Neural crest cell (in vitro differentiated cells): Measurements from ENCODE around the gene TRMT61B. TPM values are rescaled to one million over a fixed set of nuclear protein-coding genes. Genes with fewer than 3 reads are reported as not detected.

Experiments
- DNase-seq: peaks from one replicate; pipeline ENCODE4 v3.0.0; 2021; ENCODE audit warnings: low read depth, mixed read lengths, low spot score
- H3K27ac Mint-ChIP-seq: one replicate; pipeline ENCODE4 v1.8.0; 2021; ENCODE audit warnings: mild to moderate bottlenecking, mixed read lengths; ENCODE audit not compliant: unreplicated experiment
- H3K27me3 Mint-ChIP-seq: 2 replicates; pipeline ENCODE4 v1.8.0; 2021; ENCODE audit warnings: low read depth, mild to moderate bottlenecking, mixed read lengths
- H3K36me3 Mint-ChIP-seq: 2 replicates; pipeline ENCODE4 v1.8.0; 2021; ENCODE audit warnings: low read depth, mild to moderate bottlenecking, mixed read lengths
- H3K4me1 Mint-ChIP-seq: 2 replicates; pipeline ENCODE4 v1.8.0; 2021; ENCODE audit warnings: mixed read lengths
- H3K4me3 Mint-ChIP-seq: one replicate; pipeline ENCODE4 v1.8.0; 2021; ENCODE audit warnings: mild to moderate bottlenecking, mixed read lengths
- H3K9me3 Mint-ChIP-seq: 2 replicates; pipeline ENCODE4 v1.8.0; 2021; ENCODE audit warnings: mixed read lengths
- CTCF ChIP-seq: fragments of 200-600 bp; sonication (generic); conservative IDR thresholded peaks from 2 replicates; pipeline ENCODE4 v1.5.0; 2021; ENCODE audit warnings: antibody characterized with exemption, mild to moderate bottlenecking
- total RNA-seq: library from RNA; stranded (reverse); gene quantifications from 2 replicates; pipeline ENCODE4 v1.2.1, GENCODE V29; 2021

TRMT61B gene
- total RNA-seq, 1 donor from 2014 or later: 21.8 TPM

DNA sequence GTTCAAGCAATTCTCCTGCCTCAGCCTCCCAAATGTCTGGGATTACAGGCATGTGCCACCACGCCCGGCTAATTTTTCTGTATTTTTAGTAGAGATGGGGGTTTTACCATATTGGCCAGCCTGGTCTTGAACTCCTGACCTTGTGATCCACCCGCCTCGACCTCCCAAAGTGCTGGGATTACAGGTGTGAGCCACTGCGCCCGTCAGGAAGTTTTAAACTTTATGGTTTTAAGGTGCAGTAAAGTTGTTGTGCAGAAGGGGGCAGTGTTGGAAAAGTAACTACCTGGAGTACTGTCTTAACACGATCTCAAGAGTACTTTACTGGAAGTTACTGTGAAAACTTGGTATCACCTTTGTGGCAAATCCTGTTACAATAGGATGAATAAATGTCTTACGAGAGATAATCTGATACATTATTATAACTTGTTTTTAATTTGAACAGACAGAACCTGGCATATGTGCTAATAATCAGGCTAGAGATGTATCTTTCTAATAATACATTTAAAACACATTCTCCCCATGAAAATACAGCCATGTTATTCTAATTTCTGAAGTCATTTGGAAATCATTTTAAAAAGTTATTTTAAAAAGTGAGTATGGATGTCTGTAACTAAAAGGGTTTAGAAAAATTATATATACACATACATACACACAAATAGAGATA lies 48.7 kb downstream of the TRMT61B start:
- Mint-ChIP-seq H3K9me3 (no peaks in the 10 kb centered on the region), H3K27me3 (no peaks in the 10 kb centered on the region), H3K4me3 (no peak overlapping the region), H3K4me1 (peaks cover 3% of the 10 kb centered on the region), H3K27ac (no peak overlapping the region), H3K36me3 (no peaks in the 10 kb centered on the region)
- peak; percentile 65 for DNase-seq
- peak; percentile 78 for TF ChIP-seq CTCF

DNA sequence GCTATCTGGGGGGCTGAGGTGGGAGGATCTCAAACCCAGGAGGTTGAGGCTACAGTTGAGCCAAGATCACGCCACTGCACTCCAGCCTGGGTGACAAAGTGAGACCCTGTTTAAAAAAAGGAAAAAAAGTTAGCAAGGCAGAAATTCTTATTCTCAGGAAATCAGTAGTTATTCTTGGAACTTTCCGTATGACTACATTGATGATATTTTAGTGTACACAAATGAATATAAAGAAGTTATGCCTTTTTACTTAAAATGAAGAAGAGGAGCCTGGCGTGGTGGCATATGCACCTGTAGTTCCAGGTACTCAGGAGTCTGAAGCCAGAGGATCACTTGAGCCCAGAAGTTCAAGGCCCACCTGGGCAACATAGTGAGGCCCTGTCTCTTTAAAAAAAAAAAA lies 52.1 kb downstream of the TRMT61B start:
- no peak for DNase-seq
- H3K4me3 Mint-ChIP-seq: no peak overlapping the region
- H3K9me3 Mint-ChIP-seq: no peaks in the 10 kb centered on the region
- no peak overlapping the region for H3K27ac Mint-ChIP-seq
- peaks cover 3% of the 10 kb centered on the region for H3K4me1 Mint-ChIP-seq
- H3K27me3 Mint-ChIP-seq: no peaks in the 10 kb centered on the region
- H3K36me3 Mint-ChIP-seq: no peaks in the 10 kb centered on the region
- TF ChIP-seq CTCF: no peak

DNA sequence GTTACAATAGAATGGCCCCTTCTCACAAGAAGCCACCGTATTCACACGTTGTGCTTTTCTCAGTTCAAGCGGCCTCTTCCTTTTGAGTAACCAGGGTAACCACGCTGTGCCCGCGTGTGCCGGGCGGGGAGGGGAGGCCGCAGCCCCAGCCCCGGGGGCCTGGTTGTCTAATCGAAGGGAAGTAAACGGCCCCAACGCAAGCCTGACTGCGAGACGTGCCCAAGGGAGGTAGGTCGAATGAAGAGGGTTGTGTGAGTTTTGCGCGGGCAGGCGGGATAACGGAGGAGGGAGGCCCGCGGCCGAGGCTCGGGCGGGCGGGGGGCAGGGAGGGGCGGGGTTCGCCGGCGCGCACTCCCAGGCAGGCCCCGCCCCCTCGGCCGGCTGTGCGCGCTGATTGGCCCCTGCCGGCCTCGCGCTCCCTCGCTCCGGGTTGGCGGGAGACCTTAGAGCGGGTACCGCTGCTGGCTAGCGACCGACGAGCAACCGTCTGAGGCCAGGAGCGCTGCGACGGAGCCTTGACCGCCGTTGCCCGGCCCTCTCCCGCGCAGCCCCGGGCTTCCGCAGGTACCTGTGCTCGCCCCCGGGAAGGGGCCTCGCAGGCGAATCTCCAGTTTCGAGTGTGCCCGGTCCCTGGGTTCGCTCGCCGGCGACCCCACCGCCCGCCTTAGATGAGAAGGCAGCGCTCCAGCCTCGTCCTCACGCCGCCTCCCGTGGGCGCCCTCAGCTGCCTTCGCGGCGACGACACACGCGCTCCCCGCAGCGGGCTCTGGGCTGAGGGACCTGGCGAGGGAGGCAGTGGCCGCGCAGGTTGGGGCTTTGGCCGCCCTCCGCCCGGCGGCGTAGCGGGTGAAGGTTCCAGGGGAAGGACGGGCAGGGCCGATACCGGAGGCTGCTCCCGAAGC lies 59.5 kb downstream of the TRMT61B start, which contains the start of gene SPDYA:
TSS of gene SPDYA (plus strand) at position 451 of the 902 bp plus-strand sequence. CDS start 5,181 bp downstream, outside the sequence.
- peak; percentile 65 for DNase-seq
- Mint-ChIP-seq H3K4me3 (peak within 1 kb of the TSS; percentile 80), H3K27ac (peak within 1 kb of the TSS; percentile 59), H3K36me3 (peaks cover 5% of the 10 kb centered on the region), H3K27me3 (no peaks in the 10 kb centered on the region), H3K4me1 (peaks cover 17% of the 10 kb centered on the region), H3K9me3 (no peaks in the 10 kb centered on the region)
- no peak for TF ChIP-seq CTCF

GRCh38 chr2:28809927-28810326 lies 60.2 kb downstream of the TRMT61B start:
- H3K9me3 Mint-ChIP-seq: no peaks in the 10 kb centered on the region
- H3K4me3 Mint-ChIP-seq: peak overlapping the region; percentile 80
- peaks cover 5% of the 10 kb centered on the region for H3K36me3 Mint-ChIP-seq
- peak overlapping the region; percentile 39 for H3K27ac Mint-ChIP-seq
- no peak for DNase-seq
- TF ChIP-seq CTCF: no peak
- peaks cover 17% of the 10 kb centered on the region for H3K4me1 Mint-ChIP-seq
- no peaks in the 10 kb centered on the region for H3K27me3 Mint-ChIP-seq

DNA sequence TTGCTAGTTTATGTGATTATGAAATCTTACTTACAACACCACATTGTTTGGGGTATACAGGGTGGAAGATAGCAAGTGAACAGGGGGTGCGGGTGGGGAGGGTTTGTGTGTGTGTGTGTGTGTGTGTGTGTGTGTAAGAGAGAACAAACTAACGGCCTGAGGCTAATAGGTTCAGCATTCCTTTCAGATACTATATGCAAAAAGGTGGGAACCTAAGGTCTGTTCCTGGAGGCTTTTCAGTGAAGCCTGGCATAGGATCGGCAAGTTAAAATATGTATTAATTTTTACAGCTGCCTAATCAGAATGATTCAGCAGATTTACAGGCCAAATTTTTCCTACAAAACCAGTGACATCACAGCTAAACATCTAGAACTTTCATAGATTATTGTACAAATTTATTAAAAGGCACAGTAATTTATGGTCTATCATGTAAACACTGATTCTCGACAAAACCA lies 67.1 kb downstream of the TRMT61B start:
- DNase-seq: no peak
- peaks cover 8% of the 10 kb centered on the region for H3K36me3 Mint-ChIP-seq
- no peak overlapping the region for H3K27ac Mint-ChIP-seq
- no peak for TF ChIP-seq CTCF
- H3K4me3 Mint-ChIP-seq: no peak overlapping the region
- H3K9me3 Mint-ChIP-seq: no peaks in the 10 kb centered on the region
- no peaks in the 10 kb centered on the region for H3K27me3 Mint-ChIP-seq
- no peaks in the 10 kb centered on the region for H3K4me1 Mint-ChIP-seq
